K562 (cell line): ENCODE measurements around the gene RNF145. TPM values are rescaled to one million over a fixed set of nuclear protein-coding genes. Genes with fewer than 3 reads are reported as not detected.
"Not testable (repeated sequence)": the region's sequence is repeated elsewhere in the genome, so short reads cannot be mapped to it uniquely, and the experiment has no call there.

ENCODE experiments used
- ATAC-seq: fragments of 200-7000 bp; cut with Tn5 transposase; 3 replicates; pipeline ENCODE4 v1.9.1; 2020; ENCODE audit warnings: moderate library complexity
- BruUV-seq: library from RNA; stranded (reverse); fragments of 400-500 nt; replicated peaks from 2 replicates; lab custom pipeline; 2021; lab: Mats Ljungman, UMichigan
- CTCF ChIA-PET: fragments of 300-600 bp; formaldehyde crosslinking; extraction: SDS; loops from one replicate; lab custom pipeline; 2021; ENCODE audit warnings: low intra/inter-chr PET ratio; lab: Yijun Ruan, JAX
- POLR2A ChIA-PET: fragments of 300-600, 350-650 bp; sonication (Branson Sonifier 250); formaldehyde crosslinking; extraction: SDS; loops from one replicate; lab custom pipeline; 2021; ENCODE audit warnings: antibody characterized with exemption, inconsistent platforms; lab: Yijun Ruan, JAX
- DNase-seq, 4 experiments: peaks; one replicate each; pipeline versions ENCODE4 v3.0.0 to v3.0.0-alpha.2; 2011 to 2018; ENCODE audit warnings: low spot score in 3 of 4, mixed read lengths in 3 of 4; ENCODE audit errors: extremely low read depth in 1 of 4
- FAIRE-seq: peaks from 2 replicates; lab custom pipeline; 2011; peaks lifted over from hg19 to GRCh38; lab: Jason Lieb, UNC
- H2AFZ ChIP-seq: 2 replicates; pipeline ENCODE4 v1.6.0; 2011; ENCODE audit warnings: low read depth, low read length, control low read depth, inconsistent platforms
- H3K27ac ChIP-seq: fragments of 200-600 bp; 3 replicates; pipeline ENCODE4 v1.8.0; 2011; ENCODE audit warnings: low read depth, mild to moderate bottlenecking, control low read depth, inconsistent platforms, low read length, moderate library complexity, mixed read lengths; ENCODE audit errors: extremely low read depth
- H3K27me3 ChIP-seq, 2 experiments: fragments of 300-600 bp in 1 of 2; 2 replicates in 1 of 2; 3 replicates in 1 of 2; pipeline versions ENCODE4 v1.6.0 to v1.8.0; 2011; ENCODE audit warnings: inconsistent platforms in 2 of 2, low read length in 2 of 2, mild to moderate bottlenecking in 1 of 2, mixed read lengths in 1 of 2, moderate library complexity in 1 of 2; ENCODE audit not compliant: control insufficient read depth in 2 of 2, insufficient read depth in 2 of 2
- H3K36me3 ChIP-seq: fragments of 300-600 bp; 3 replicates; pipeline ENCODE4 v1.8.0; 2011; ENCODE audit warnings: mild to moderate bottlenecking, low read length, inconsistent platforms; ENCODE audit not compliant: control insufficient read depth, insufficient read depth
- H3K4me1 ChIP-seq, 2 experiments: fragments of 200-600 bp in 1 of 2; replicated peaks in 1 of 2; 2 replicates in 1 of 2; 3 replicates in 1 of 2; pipeline versions ENCODE4 v1.5.1 to v1.8.0; 2011; ENCODE audit warnings: inconsistent platforms in 2 of 2, low read length in 2 of 2, mild to moderate bottlenecking in 1 of 2, mixed read lengths in 1 of 2, moderate library complexity in 1 of 2; ENCODE audit not compliant: control insufficient read depth in 2 of 2, insufficient read depth in 2 of 2
- H3K4me2 ChIP-seq: 2 replicates; pipeline ENCODE4 v1.6.1; 2011; ENCODE audit warnings: low read length, control low read depth, inconsistent platforms, mixed read lengths; ENCODE audit not compliant: insufficient read depth
- H3K4me3 ChIP-seq: fragments of 200-600 bp; sonication (generic), shearing (Covaris generic); 2 replicates; pipeline ENCODE4 v1.5.1; 2016; ENCODE audit warnings: control low read depth, inconsistent platforms
- H3K79me2 ChIP-seq: fragments of 200-600 bp; 3 replicates; pipeline ENCODE4 v1.8.0; 2011; ENCODE audit warnings: low read length, inconsistent platforms; ENCODE audit not compliant: control insufficient read depth, insufficient read depth
- H3K9ac ChIP-seq, 2 experiments: 2 replicates each; pipeline versions ENCODE4 v1.6.0 to v1.6.1; 2011; ENCODE audit warnings: low read depth in 2 of 2, low read length in 2 of 2, control low read depth in 1 of 2, inconsistent platforms in 1 of 2, mild to moderate bottlenecking in 1 of 2, mixed read lengths in 1 of 2; ENCODE audit not compliant: insufficient read depth in 1 of 2
- H3K9me1 ChIP-seq: one replicate; pipeline ENCODE4 v1.6.0; 2011; ENCODE audit warnings: inconsistent platforms, mild to moderate bottlenecking, low read length, moderate library complexity; ENCODE audit not compliant: control insufficient read depth, insufficient read depth
- H3K9me3 ChIP-seq: replicated peaks from 2 replicates; pipeline ENCODE4 v1.5.1; 2011; ENCODE audit warnings: low read depth, low read length, inconsistent platforms; ENCODE audit not compliant: control insufficient read depth, insufficient read depth
- H4K20me1 ChIP-seq: replicated peaks from 2 replicates; pipeline ENCODE4 v1.6.1; 2011; ENCODE audit warnings: low read length, inconsistent platforms, mixed read lengths; ENCODE audit not compliant: control insufficient read depth, insufficient read depth
- ARID1B ChIP-seq: fragments of 450-650 bp; IDR thresholded peaks from 2 replicates; pipeline ENCODE4 v1.6.1; 2016; ENCODE audit warnings: antibody characterized with exemption, mild to moderate bottlenecking, inconsistent platforms
- ATF3 ChIP-seq, 2 experiments: fragments of 450-650 bp in 1 of 2; sonication (generic) in 1 of 2; formaldehyde crosslinking in 1 of 2; IDR thresholded peaks in 1 of 2; conservative IDR thresholded peaks in 1 of 2; 2 replicates each; pipeline versions ENCODE4 v1.6.1 to v1.8.1; 2016 to 2023; ENCODE audit warnings: mild to moderate bottlenecking in 2 of 2, moderate library complexity in 2 of 2, inconsistent platforms in 1 of 2, missing genetic modification reagents in 1 of 2
- CREM ChIP-seq: IDR thresholded peaks from 2 replicates; pipeline ENCODE4 v1.6.1; 2014; ENCODE audit warnings: antibody characterized with exemption, low read depth
- DLX4 ChIP-seq: fragments of 250-450 bp; sonication (Bioruptor Pico); IDR thresholded peaks from 2 replicates; pipeline ENCODE4 v1.6.1; 2021; ENCODE audit warnings: mild to moderate bottlenecking
- FOSL1 ChIP-seq: fragments of 200-800 bp; sonication (Bioruptor generic); conservative IDR thresholded peaks from 2 replicates; pipeline ENCODE4 v1.6.1; 2016; ENCODE audit warnings: missing genetic modification characterization, missing compliant biosample characterization
- L3MBTL2 ChIP-seq: fragments of 450-650 bp; IDR thresholded peaks from 2 replicates; pipeline ENCODE4 v1.6.1; 2016; ENCODE audit warnings: mild to moderate bottlenecking, moderate library complexity
- MED1 ChIP-seq: sonication (generic); formaldehyde crosslinking; IDR thresholded peaks from 2 replicates; pipeline ENCODE4 v1.8.1; 2023; ENCODE audit warnings: missing genetic modification reagents, borderline replicate concordance
- RBM14 ChIP-seq: fragments of 200-400 bp; formaldehyde crosslinking; IDR thresholded peaks from 2 replicates; pipeline ENCODE4 v1.6.1; 2018; ENCODE audit warnings: low read depth, mild to moderate bottlenecking, low read length, moderate library complexity, borderline replicate concordance; ENCODE audit not compliant: insufficient read depth
- SMAD4 ChIP-seq: fragments of 250-450 bp; sonication (Bioruptor Pico); conservative IDR thresholded peaks from 2 replicates; pipeline ENCODE4 v1.8.0; 2021; ENCODE audit warnings: inconsistent platforms, mild to moderate bottlenecking, moderate library complexity
- SOX6 ChIP-seq: fragments of 450-650 bp; IDR thresholded peaks from 2 replicates; pipeline ENCODE4 v1.6.1; 2014; ENCODE audit warnings: mild to moderate bottlenecking
- ZNF512 ChIP-seq: IDR thresholded peaks from 2 replicates; pipeline ENCODE4 v1.6.1; 2016; ENCODE audit warnings: missing genetic modification characterization, missing compliant biosample characterization
- ZNF76 ChIP-seq: fragments of 250-450 bp; sonication (Bioruptor Pico); IDR thresholded peaks from 2 replicates; pipeline ENCODE4 v1.4.0; 2020; ENCODE audit warnings: mild to moderate bottlenecking, moderate library complexity, borderline replicate concordance
- WGBS: fragments of 100-300 bp; shearing (Covaris generic); methylation state at CpG from one replicate; pipeline ENCODE4 v1.1.6; 2016; ENCODE audit warnings: low coverage, mixed read lengths; ENCODE audit not compliant: insufficient coverage; ENCODE audit errors: missing lambda C conversion rate; 5-methylcytosine and 5-hydroxymethylcytosine counted together
- in situ Hi-C: fragments of 300-500 bp; cut with MboI; formaldehyde crosslinking; loops from 4 replicates; pipeline ENCODE4 v1.15.0; 2018; ENCODE audit warnings: inconsistent platforms, mixed read lengths
- intact Hi-C: fragments of 100-400 bp; cut with micrococcal nuclease; formaldehyde crosslinking; loops from 2 replicates; pipeline ENCODE4 v1.14.2; 2022
- polyA plus RNA-seq, 8 experiments: library from polyadenylated mRNA; depleted of rRNA in 4 of 8; stranded (reverse) in 5 of 8; unstranded in 3 of 8; fragments of >200 nt; fragmentation: Nextera tagmentation in 2 of 8; fragmentation: Illumina TruSeq in 1 of 8; extraction: Ambion mirVana in 2 of 8; extraction: Trizol in 1 of 8; gene quantifications; 2 replicates each; pipeline versions ENCODE4 v1.2.1 to v1.2.3, GENCODE V29; 2011 to 2014; ENCODE audit warnings: inconsistent platforms in 1 of 8, missing spikeins in 1 of 8
- total RNA-seq, 7 experiments: library from RNA; depleted of rRNA in 6 of 7; stranded (reverse); fragments of >200 nt in 6 of 7; fragmentation: Illumina TruSeq in 2 of 7; extraction: Trizol in 2 of 7; gene quantifications; 2 replicates each; pipeline versions ENCODE4 v1.2.1 to v1.2.3, GENCODE V29; 2011 to 2021; ENCODE audit warnings: low replicate concordance in 1 of 7

RNF145 gene
- total and polyA plus RNA-seq, 9 of the 15 experiments (the other 6 are each of a cell fraction or from before 2014, with no cell fraction given): 13.6 to 40.7 (median 25.4) TPM

GRCh38 chr5:159230657-159231056, 21.3 kb upstream of the RNF145 start (continued):
- TF ChIP-seq DLX4 (no peak), ZNF76 (CRISPR knock-in tag) (0 out of 2 replicates have a peak, but pooled peaks have one; percentile 43), CREM (no peak), MED1 (no peak), RBM14 (no peak)

GRCh38 chr5:159228097-159228496, 18.7 kb upstream of the RNF145 start:
- H3K9me3 ChIP-seq; H3K4me1 ChIP-seq; BruUV-seq; H3K79me2 ChIP-seq; H3K36me3 ChIP-seq; H3K27me3 ChIP-seq; H3K27ac ChIP-seq; in situ Hi-C loops; ATAC-seq; H4K20me1 ChIP-seq; H3K9ac ChIP-seq; FAIRE-seq; H3K4me3 ChIP-seq; CTCF ChIA-PET; intact Hi-C loops; H3K4me2 ChIP-seq; H3K9me1 ChIP-seq; DNase-seq; TF ChIP-seq ATF3 (CRISPR knock-in tag; conservative IDR thresholded peaks at IDR 0.05): not testable (repeated sequence)
- H2AFZ ChIP-seq: peak overlapping the region; percentile 62; the same call in 1 of the 2 replicates
- 40% methylated on average over 5 of the region's 5 CpGs for WGBS
- TF ChIP-seq L3MBTL2 (0 out of 2 replicates have a peak, but pooled peaks have one; percentile 20), FOSL1 (tag) (peak; percentile 72), ZNF512 (tag) (0 out of 2 replicates have a peak, but pooled peaks have one; percentile 6), SOX6 (peak; percentile 32; the same call in 1 of the 2 replicates), ARID1B (0 out of 2 replicates have a peak, but pooled peaks have one; percentile 25), SMAD4 (CRISPR knock-in tag) (0 out of 2 replicates have a peak, but pooled peaks have one; percentile 17), ATF3 (IDR thresholded peaks at IDR 0.05) (peak; percentile 79)
- POLR2A ChIA-PET: interaction anchor here (1.7 kb wide), 1 partner anchor 20 kb away, joined by 3 read pairs; no protein-coding TSS in a partner anchor
